HepG2 (cell line): ENCODE data around the gene FAM3D. TPM values are rescaled to one million over a fixed set of nuclear protein-coding genes. Genes with fewer than 3 reads are reported as not detected.

Experiments used
- ATAC-seq: fragments of 200-7000 bp; cut with Tn5 transposase; 3 replicates; pipeline ENCODE4 v1.9.1; 2020; ENCODE audit warnings: mild to moderate bottlenecking, moderate library complexity
- BruUV-seq: library from RNA; stranded (reverse); fragments of 400-500 nt; replicated peaks from 2 replicates; lab custom pipeline; 2021; lab: Mats Ljungman, UMichigan
- CTCF ChIA-PET: fragments of 300-600 bp; formaldehyde crosslinking; extraction: SDS; loops from one replicate; lab custom pipeline; 2021; ENCODE audit warnings: low total read pairs, inconsistent platforms, low intra/inter-chr PET ratio; lab: Yijun Ruan, JAX
- POLR2A ChIA-PET: fragments of 350-600 bp; sonication (Branson Sonifier 250); formaldehyde crosslinking; loops from one replicate; lab custom pipeline; 2020; ENCODE audit warnings: antibody characterized with exemption, inconsistent platforms; lab: Yijun Ruan, JAX
- DNase-seq: peaks from one replicate; pipeline ENCODE4 v3.0.0-alpha.2; 2015; ENCODE audit warnings: low spot score
- FAIRE-seq: peaks from 3 replicates; lab custom pipeline; 2011; peaks lifted over from hg19 to GRCh38; lab: Jason Lieb, UNC
- H2AFZ ChIP-seq: one replicate; pipeline ENCODE4 v1.6.1; 2011; ENCODE audit warnings: low read length, inconsistent platforms
- H3K27ac ChIP-seq: fragments of 300-600 bp; 3 replicates; pipeline ENCODE4 v1.8.0; 2011; ENCODE audit warnings: mixed run types, mild to moderate bottlenecking, mixed read lengths, low read length, inconsistent platforms; ENCODE audit not compliant: insufficient read depth; ENCODE audit errors: extremely low read length
- H3K27me3 ChIP-seq, 2 experiments: fragments of 200-600 bp in 1 of 2; 2 replicates in 1 of 2; 3 replicates in 1 of 2; pipeline versions ENCODE4 v1.6.0 to v1.8.0; 2011; ENCODE audit warnings: low read length in 2 of 2, mild to moderate bottlenecking in 2 of 2, moderate library complexity in 2 of 2, inconsistent platforms in 1 of 2; ENCODE audit not compliant: insufficient read depth in 2 of 2, control insufficient read depth in 1 of 2
- H3K36me3 ChIP-seq, 2 experiments: fragments of 200-600 bp in 1 of 2; replicated peaks in 1 of 2; 2 replicates in 1 of 2; 3 replicates in 1 of 2; pipeline versions ENCODE4 v1.5.1 to v1.8.0; 2011; ENCODE audit warnings: low read length in 2 of 2, inconsistent platforms in 1 of 2; ENCODE audit not compliant: insufficient read depth in 2 of 2, control insufficient read depth in 1 of 2
- H3K4me1 ChIP-seq: 2 replicates; pipeline ENCODE4 v1.5.1; 2012; ENCODE audit warnings: low read length, inconsistent platforms; ENCODE audit not compliant: insufficient read depth
- H3K4me2 ChIP-seq: 2 replicates; pipeline ENCODE4 v1.6.0; 2011; ENCODE audit warnings: low read depth, low read length, inconsistent platforms
- H3K4me3 ChIP-seq, 3 experiments: fragments of 200-600 bp in 1 of 3; sonication (generic), shearing (Covaris generic) in 1 of 3; replicated peaks in 1 of 3; 2 replicates each; pipeline ENCODE4 v1.5.1; 2011 to 2016; ENCODE audit warnings: low read length in 3 of 3, inconsistent platforms in 2 of 3, low read depth in 2 of 3, mild to moderate bottlenecking in 2 of 3, control low read depth in 1 of 3, mixed read lengths in 1 of 3; ENCODE audit not compliant: insufficient read depth in 1 of 3
- H3K79me2 ChIP-seq: one replicate; pipeline ENCODE4 v1.6.1; 2011; ENCODE audit warnings: low read length, inconsistent platforms; ENCODE audit not compliant: insufficient read depth
- H3K9ac ChIP-seq: 2 replicates; pipeline ENCODE4 v1.6.0; 2011; ENCODE audit warnings: mild to moderate bottlenecking, low read depth, low read length, inconsistent platforms; ENCODE audit not compliant: insufficient read depth
- H3K9me3 ChIP-seq: 2 replicates; pipeline ENCODE4 v1.5.1; 2012; ENCODE audit warnings: mild to moderate bottlenecking, low read length
- H4K20me1 ChIP-seq: 2 replicates; pipeline ENCODE4 v1.6.0; 2011; ENCODE audit warnings: inconsistent platforms, mild to moderate bottlenecking, low read length, moderate library complexity; ENCODE audit not compliant: insufficient read depth
- MTA1 ChIP-seq: sonication (generic); formaldehyde crosslinking; IDR thresholded peaks from 2 replicates; pipeline ENCODE4 v1.4.0; 2020; ENCODE audit warnings: missing genetic modification reagents, mild to moderate bottlenecking, borderline replicate concordance
- NFIC ChIP-seq: IDR thresholded peaks from 2 replicates; pipeline ENCODE4 v1.6.1; 2012; ENCODE audit warnings: mild to moderate bottlenecking, low read length, inconsistent platforms
- POGZ ChIP-seq: sonication (generic); formaldehyde crosslinking; IDR thresholded peaks from 2 replicates; pipeline ENCODE4 v1.4.0; 2020; ENCODE audit warnings: mild to moderate bottlenecking, missing genetic modification reagents
- RARA ChIP-seq: IDR thresholded peaks from 2 replicates; pipeline ENCODE4 v1.6.1; 2016; ENCODE audit warnings: missing genetic modification reagents, missing compliant biosample characterization
- XBP1 ChIP-seq: sonication (generic); formaldehyde crosslinking; IDR thresholded peaks from 2 replicates; pipeline ENCODE4 v1.5.0; 2020; ENCODE audit warnings: missing genetic modification reagents
- ZBTB20 ChIP-seq: sonication (generic); formaldehyde crosslinking; IDR thresholded peaks from 2 replicates; pipeline ENCODE4 v1.8.1; 2023; ENCODE audit warnings: missing genetic modification reagents, low read depth, mild to moderate bottlenecking, borderline replicate concordance
- ZBTB40 ChIP-seq, 2 experiments: fragments of 450-650 bp in 1 of 2; sonication (generic) in 1 of 2; formaldehyde crosslinking in 1 of 2; IDR thresholded peaks; 2 replicates each; pipeline versions ENCODE4 v1.6.1 to v1.8.0; 2016 to 2022; ENCODE audit warnings: antibody characterized with exemption in 1 of 2, mild to moderate bottlenecking in 1 of 2, missing genetic modification reagents in 1 of 2
- ZBTB44 ChIP-seq: sonication (generic); formaldehyde crosslinking; IDR thresholded peaks from 2 replicates; pipeline ENCODE4 v1.4.0; 2020; ENCODE audit warnings: missing genetic modification reagents
- ZNF562 ChIP-seq: sonication (generic); formaldehyde crosslinking; IDR thresholded peaks from 2 replicates; pipeline ENCODE4 v1.8.0; 2022; ENCODE audit warnings: missing genetic modification reagents, borderline replicate concordance
- ZNF619 ChIP-seq: sonication (generic); formaldehyde crosslinking; IDR thresholded peaks from 2 replicates; pipeline ENCODE4 v1.4.0; 2020; ENCODE audit warnings: mild to moderate bottlenecking, missing genetic modification reagents
- ZNF703 ChIP-seq: sonication (generic); formaldehyde crosslinking; IDR thresholded peaks from 2 replicates; pipeline ENCODE4 v1.5.1; 2020; ENCODE audit warnings: missing genetic modification reagents, mild to moderate bottlenecking, moderate library complexity, borderline replicate concordance
- ZNF83 ChIP-seq: sonication (generic); formaldehyde crosslinking; IDR thresholded peaks from 2 replicates; pipeline ENCODE4 v1.4.0; 2020; ENCODE audit warnings: missing genetic modification reagents, mild to moderate bottlenecking, borderline replicate concordance
- WGBS: methylation state at CpG from one replicate; pipeline ENCODE4 v1.1.6; 2017; ENCODE audit warnings: low lambda C conversion rate; 5-methylcytosine and 5-hydroxymethylcytosine counted together
- in situ Hi-C: cut with HindIII; loops from 2 replicates; pipeline ENCODE4 v1.10.0; 2017; ENCODE audit warnings: low pct_unique_long_range_greater_than_20kb; ENCODE audit not compliant: extremely low pct_ligation_motif_present
- intact Hi-C: fragments of 100-400 bp; cut with micrococcal nuclease; formaldehyde crosslinking; loops from one replicate; pipeline ENCODE4 v1.10.0; 2022; ENCODE audit not compliant: unreplicated experiment
- polyA plus RNA-seq, 8 experiments: library from polyadenylated mRNA; depleted of rRNA in 3 of 8; stranded (reverse) in 7 of 8; unstranded in 1 of 8; fragments of >200 nt; fragmentation: Illumina TruSeq in 4 of 8; extraction: Trizol in 4 of 8; gene quantifications; 2 replicates each; pipeline versions ENCODE4 v1.2.1 to v1.2.3, GENCODE V29; 2011 to 2016; ENCODE audit warnings: low read depth in 4 of 8, missing spikeins in 1 of 8, mixed read lengths in 1 of 8; ENCODE audit not compliant: insufficient read depth in 1 of 8
- total RNA-seq, 5 experiments: library from RNA; depleted of rRNA; stranded (reverse); fragments of >200 nt; fragmentation: Illumina TruSeq; extraction: Trizol; gene quantifications; 2 replicates each; pipeline ENCODE4 v1.2.3, GENCODE V29; 2016; ENCODE audit warnings: low read depth in 1 of 5

The FAM3D gene
- total and polyA plus RNA-seq, 2 of the 13 experiments (the other 11 are each of a cell fraction or from before 2014, with no cell fraction given) = not detected

- TF ChIP-seq ZBTB40 (IDR thresholded peaks at IDR 0.05) (no peak), ZBTB40 (CRISPR knock-in tag; IDR thresholded peaks at IDR 0.05) (no peak)
Observed at GRCh38 chr3:58658508-58658907, 8.1 kb downstream of the FAM3D start (continued).

GRCh38 chr3:58657571-58658141 lies 8.9 kb downstream of the FAM3D start:
- in situ Hi-C loops = no loop called here
- no TSS peak for BruUV-seq
- ChIA-PET CTCF (no interaction called here), POLR2A (no interaction called here)
- Histone ChIP-seq H4K20me1 (no peaks in the 10 kb centered on the region), H3K27me3 (peaks cover 0 to 28% of the 10 kb centered on the region in 2 experiments; a peak in 3 of 5 replicates), H2AFZ (no peak overlapping the region), H3K79me2 (no peaks in the 10 kb centered on the region), H3K9ac (no peak overlapping the region), H3K4me3 (no peak overlapping the region), H3K36me3 (no peaks in the 10 kb centered on the region), H3K27ac (no peak overlapping the region), H3K4me2 (no peak overlapping the region), H3K9me3 (no peaks in the 10 kb centered on the region), H3K4me1 (no peaks in the 10 kb centered on the region)
- 25% methylated on average over 4 of the region's 8 CpGs for WGBS
- no peak for FAIRE-seq
- intact Hi-C loops = loop anchor here (2.0 kb wide), 1 partner anchor 69 kb away; no protein-coding TSS in a partner anchor
- ATAC-seq = no peak
- DNase-seq = no peak
- TF ChIP-seq MTA1 (no peak), XBP1 (CRISPR knock-in tag) (no peak), ZNF703 (CRISPR knock-in tag) (no peak), ZNF619 (no peak), NFIC (no peak), ZNF562 (CRISPR knock-in tag) (no peak), ZNF83 (CRISPR knock-in tag) (no peak), RARA (CRISPR knock-in tag) (no peak), ZBTB20 (CRISPR knock-in tag) (no peak), ZBTB44 (CRISPR knock-in tag) (no peak), POGZ (CRISPR knock-in tag) (no peak)
